Esophagus muscularis mucosa (tissue), 3 donors: ENCODE measurements around the gene ALDH3B1.
"Not testable (repeated sequence)": the region's sequence is repeated elsewhere in the genome, so short reads cannot be mapped to it uniquely, and the experiment has no call there.

Experiments
- POLR2A ChIP-seq: fragments of 450-650 bp; IDR thresholded peaks from one replicate; pipeline ENCODE4 v1.6.1; 2017; ENCODE audit warnings: antibody characterized with exemption, moderate library complexity, mild to moderate bottlenecking, low read depth
- POLR2AphosphoS5 ChIP-seq, 2 donors: sonication (generic); formaldehyde crosslinking; IDR thresholded peaks; one replicate each; pipeline ENCODE4 v1.6.1; 2017; ENCODE audit warnings: antibody characterized with exemption in 2 of 2
- TF ChIP-seq, protein P1 (sequence below), 3 experiments: fragments of 200-600 bp in 2 of 3; fragments of 450-650 bp in 1 of 3; sonication (generic) in 2 of 3; IDR thresholded peaks; one replicate each; pipeline ENCODE4 v1.5.1; 2017 to 2019; ENCODE audit warnings: antibody characterized with exemption in 3 of 3, mild to moderate bottlenecking in 2 of 3, moderate library complexity in 1 of 3

DNA sequence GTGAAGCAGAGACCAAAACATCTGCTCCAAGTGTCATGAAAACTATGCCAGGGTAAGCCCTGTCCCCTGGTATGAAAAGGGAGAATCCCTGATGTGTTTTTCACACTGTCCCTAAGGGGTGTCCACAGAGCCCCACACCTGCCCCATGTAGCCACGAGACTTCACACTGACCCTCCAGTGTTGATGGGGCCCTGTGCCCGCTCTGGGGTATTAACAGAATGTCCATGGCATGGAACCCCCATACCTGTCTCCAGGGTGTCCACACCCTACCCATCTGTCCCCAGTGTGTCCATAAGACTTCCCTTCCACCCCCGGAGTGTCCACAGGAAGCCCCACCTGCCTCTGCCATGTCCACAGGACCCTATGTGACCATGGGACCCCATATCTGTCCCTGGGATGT lies 15.0 kb upstream of the ALDH3B1 start:
- TF ChIP-seq POLR2A; POLR2AphosphoS5 (IDR thresholded peaks at IDR 0.05): not testable (repeated sequence)
- TF ChIP-seq, protein P1, sequence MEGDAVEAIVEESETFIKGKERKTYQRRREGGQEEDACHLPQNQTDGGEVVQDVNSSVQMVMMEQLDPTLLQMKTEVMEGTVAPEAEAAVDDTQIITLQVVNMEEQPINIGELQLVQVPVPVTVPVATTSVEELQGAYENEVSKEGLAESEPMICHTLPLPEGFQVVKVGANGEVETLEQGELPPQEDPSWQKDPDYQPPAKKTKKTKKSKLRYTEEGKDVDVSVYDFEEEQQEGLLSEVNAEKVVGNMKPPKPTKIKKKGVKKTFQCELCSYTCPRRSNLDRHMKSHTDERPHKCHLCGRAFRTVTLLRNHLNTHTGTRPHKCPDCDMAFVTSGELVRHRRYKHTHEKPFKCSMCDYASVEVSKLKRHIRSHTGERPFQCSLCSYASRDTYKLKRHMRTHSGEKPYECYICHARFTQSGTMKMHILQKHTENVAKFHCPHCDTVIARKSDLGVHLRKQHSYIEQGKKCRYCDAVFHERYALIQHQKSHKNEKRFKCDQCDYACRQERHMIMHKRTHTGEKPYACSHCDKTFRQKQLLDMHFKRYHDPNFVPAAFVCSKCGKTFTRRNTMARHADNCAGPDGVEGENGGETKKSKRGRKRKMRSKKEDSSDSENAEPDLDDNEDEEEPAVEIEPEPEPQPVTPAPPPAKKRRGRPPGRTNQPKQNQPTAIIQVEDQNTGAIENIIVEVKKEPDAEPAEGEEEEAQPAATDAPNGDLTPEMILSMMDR (IDR thresholded peaks at IDR 0.05) = not testable (repeated sequence)
